Fibroblast of skin of abdomen (primary cell): ENCODE measurements around the gene ATAD2B.
"Not testable (repeated sequence)": the region's sequence is repeated elsewhere in the genome, so short reads cannot be mapped to it uniquely, and the experiment has no call there.

Experiments used
- DNase-seq: peaks from one replicate; pipeline ENCODE4 v3.0.0-alpha.2; 2013

Gene ATAD2B

DNA sequence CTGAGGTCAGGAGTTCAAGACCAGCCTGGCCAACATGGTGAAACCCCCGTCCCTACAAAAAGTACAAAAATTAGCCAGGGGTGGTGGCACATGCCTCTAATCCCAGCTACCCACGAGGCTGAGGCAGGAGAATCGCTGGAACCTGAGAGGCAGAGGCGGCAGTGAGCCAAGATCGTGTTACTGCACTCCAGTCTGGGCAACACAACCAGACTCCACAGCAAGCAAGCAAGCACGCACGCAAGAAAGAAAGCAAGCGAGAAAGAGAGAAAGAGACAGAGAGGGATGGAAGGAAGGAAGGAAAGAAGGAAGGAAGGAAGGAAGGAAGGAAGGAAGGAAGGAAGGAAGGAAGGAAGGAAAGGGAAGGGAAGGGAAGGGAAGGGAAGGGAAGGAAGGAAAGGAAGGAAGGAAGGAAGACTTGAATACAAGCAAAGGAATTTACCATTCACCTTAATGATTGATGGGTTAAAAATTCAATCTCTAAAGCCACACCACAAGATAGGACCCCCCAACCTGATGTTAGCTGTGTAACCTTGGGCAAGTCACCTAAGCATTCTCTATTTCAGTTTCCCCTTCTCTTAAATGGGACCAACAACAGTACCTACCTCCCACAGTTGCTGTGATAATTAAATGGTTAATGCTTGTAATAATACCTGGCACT lies 181.7 kb downstream of the ATAD2B start:
- no peak for DNase-seq

DNA sequence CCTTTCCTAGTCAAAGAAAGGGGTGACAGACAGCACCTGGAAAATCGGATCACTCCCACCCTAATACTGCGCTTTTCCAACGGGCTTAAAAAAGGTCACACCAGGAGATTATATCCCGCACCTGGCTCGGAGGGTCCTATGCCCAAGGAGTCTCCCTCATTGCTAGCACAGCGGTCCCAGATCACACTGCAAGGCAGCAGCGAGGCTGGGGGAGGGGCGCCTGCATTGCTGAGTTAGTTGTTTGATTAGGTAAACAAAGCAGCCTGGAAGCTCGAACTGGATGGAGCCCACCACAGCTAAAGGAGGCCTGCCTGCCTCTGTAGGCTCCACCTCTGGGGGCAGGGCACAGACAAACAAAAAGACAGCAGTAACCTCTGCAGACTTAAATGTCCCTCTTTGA lies 190.1 kb downstream of the ATAD2B start:
- not testable (repeated sequence) for DNase-seq

DNA sequence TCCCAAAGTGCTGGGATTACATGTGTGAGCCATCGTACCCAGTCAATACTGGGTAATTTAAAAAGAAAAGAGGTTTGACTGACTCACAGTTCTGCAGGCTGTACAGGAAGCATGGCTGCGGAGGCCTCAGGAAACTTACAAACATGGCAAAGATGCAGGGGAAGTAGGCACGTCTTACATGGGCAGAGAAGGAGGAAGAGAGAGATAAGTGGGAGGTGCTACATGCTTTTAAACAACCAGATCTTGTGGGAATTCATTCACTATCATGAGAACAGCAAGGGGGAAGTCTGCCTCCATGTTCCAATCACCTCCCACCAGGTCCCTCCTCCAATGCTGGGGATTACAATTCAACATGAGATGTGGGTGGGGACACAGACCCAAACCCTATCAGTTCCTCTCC lies 192.5 kb downstream of the ATAD2B start:
- DNase-seq = no peak

DNA sequence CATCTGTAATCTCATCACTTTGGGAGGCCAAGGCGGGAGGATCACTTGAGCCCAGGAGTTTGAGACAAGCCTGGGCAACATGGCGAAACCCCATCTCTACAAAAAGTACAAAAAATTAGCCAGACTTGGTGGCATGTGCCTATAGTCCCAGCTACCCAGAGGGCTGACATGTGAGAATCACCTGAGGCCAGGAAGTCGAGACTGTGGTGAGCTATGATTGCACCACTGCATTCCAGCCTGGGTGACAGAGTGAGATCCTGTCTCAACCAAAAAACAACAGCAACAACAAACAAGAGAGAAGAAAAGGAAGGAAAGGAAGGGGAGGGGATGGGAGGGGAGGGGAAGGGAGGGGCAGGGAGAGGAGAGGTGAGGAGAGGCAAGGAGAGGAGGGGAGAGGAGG lies 203.9 kb downstream of the ATAD2B start:
- DNase-seq = not testable (repeated sequence)

DNA sequence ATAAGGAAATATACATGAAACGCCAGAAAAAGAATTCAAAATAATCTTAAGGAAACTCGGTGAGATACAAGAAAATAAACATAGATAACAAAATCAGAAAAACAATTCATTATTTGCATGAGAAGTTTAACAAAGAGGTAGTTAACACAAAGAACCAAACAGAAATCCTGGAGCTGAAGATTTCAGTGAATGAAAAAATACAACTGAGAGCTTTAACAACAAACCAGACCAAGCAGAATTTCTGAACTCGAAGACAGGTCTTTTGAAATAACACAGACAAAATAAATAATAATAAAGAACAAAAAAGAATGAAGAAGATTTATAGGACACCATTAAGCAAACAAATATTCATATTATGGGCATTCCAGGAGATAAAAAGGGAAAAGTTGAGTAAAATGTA lies 204.7 kb downstream of the ATAD2B start:
- DNase-seq = no peak

DNA sequence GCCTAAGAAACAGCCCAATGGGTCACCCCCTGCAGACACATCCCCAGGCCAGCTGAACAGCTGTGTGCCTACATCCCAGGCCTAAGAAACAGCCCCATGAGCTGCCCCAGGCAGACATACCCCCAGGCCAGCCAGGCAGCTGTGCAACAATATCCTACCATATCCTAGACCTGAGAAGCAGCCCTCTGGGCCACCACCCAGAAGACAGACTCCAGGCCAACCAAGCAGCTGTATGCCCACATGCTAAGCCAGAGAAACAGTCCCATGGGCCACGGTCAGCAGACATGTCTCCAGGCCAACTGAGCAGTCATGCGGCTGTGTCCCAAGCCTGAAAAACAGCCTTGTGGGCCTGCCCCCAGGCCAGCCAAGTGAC lies 205.5 kb downstream of the ATAD2B start:
- no peak for DNase-seq

DNA sequence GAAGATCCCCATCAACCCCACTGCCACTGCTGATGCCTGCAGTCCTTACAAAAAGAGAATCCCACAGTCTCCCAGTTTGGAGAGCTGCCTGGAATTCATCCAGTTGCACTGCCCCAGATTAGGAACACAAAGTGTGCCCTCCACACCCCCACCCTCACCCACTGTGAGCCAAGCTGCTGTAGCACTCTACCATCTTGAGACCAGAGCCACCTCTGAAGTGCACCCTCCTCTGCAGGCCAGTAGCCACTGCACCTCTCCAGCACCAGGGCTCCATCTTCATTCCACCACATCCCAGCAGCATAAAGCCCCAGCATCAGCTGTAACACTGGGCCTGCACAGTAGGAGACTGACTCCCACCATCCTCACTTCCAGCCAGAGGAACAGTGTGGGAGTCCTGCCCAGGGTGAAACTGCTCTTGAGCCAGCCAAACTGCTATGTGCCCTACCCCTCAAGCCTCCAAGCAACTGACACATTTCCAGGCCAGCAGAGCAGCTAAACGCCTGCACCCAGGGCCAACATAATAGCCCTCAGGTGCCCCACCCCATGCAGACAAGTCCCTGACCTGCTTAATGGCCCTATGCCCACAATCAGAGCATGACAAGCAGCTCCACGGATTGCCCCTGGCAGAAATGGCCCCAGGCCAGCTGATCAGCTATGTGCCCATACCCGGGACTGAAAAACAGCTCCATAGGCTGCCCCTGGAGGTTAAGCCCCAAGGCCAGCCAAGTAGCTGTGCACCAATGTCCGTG lies 206.0 kb downstream of the ATAD2B start:
- DNase-seq = no peak

DNA sequence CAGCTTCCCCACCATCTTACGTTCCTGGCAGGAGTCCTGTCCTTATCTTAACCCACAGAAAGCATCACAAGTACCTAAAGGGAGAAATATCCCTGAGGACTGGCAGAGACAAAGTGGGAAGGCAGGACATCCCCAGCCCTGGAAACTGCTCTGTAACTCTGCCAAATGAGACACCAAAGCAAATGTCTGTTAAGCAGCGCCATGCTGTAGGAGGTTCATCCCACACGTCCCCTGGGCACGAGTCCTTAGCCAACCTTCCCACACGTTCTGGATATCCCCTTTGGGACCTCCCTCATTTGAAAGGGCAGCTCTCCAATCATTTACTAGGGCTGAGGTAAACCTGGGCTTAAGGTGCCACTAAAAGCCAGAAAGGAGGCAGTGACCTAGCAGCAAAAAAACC lies 207.2 kb downstream of the ATAD2B start:
- no peak for DNase-seq

DNA sequence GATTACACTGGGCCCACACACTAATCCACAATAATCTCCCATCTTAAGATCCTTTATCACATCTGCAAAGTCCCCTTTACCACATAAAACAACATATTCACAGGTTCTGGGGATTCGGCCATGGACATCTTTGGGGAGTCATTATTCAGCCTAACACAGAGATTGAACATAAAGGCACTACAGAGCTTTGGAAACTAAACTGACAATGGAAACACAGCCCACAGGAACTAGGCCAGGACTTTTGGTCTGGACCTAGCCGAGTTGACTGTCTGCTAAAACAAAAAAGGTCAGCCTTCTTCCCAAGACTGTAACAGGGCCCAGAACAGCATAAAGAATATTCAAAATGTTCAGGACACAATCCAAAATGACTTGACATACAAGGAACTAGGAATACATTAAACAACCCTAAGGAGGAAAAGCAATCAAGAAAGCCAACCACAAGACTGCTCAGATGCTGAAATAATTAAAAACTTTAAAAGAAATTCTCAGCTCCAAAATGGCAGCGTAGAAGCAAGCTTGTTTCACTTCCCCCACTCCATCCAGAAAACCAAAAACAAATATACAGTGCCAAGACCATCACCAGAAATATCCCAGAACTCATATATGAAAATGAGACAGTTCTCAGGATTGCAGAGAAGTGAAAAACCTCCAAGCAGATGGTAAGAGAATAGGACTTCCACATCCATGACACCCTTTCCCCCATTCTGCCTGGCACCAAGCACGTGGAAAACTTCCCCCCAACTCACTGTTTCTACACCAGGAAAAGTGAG lies 207.8 kb downstream of the ATAD2B start:
- DNase-seq = no peak

DNA sequence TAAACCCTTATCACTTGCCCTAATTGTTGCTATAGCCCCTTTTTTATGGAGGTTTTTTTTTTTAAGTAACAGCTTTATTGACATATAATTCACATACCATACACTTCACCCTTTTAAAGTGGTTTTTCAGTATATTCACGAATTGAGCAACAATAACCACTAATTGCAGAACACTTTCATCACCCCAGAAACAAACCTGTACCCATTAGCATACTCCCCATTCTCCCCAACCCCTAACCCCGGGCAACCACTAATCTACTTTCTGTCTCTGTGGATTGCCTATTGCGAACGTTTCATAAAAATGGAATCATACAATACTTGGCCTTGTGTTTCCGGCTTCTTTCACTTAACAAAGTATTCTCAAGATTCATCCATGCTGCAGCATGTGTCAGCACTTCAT lies 213.6 kb downstream of the ATAD2B start:
- peak; percentile 4 for DNase-seq

DNA sequence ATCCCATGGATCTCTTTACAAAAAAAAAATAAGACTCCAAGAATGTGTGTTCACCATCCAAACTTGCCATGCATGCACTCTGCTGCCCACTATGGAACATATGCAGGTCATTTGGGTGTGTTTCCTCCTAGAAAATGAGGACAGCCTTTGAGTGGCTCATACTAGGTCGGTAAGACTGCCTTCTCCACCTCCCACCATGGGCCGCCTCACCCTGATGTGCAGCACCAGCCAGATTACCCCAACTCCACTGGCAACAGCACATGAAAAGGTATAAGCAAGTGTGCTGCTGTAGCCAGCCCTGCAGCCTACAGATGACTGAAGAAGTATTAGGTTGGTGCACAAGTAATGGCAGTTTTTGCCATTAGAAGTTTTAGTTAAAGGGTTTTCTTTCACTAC lies 214.2 kb downstream of the ATAD2B start:
- DNase-seq = no peak

DNA sequence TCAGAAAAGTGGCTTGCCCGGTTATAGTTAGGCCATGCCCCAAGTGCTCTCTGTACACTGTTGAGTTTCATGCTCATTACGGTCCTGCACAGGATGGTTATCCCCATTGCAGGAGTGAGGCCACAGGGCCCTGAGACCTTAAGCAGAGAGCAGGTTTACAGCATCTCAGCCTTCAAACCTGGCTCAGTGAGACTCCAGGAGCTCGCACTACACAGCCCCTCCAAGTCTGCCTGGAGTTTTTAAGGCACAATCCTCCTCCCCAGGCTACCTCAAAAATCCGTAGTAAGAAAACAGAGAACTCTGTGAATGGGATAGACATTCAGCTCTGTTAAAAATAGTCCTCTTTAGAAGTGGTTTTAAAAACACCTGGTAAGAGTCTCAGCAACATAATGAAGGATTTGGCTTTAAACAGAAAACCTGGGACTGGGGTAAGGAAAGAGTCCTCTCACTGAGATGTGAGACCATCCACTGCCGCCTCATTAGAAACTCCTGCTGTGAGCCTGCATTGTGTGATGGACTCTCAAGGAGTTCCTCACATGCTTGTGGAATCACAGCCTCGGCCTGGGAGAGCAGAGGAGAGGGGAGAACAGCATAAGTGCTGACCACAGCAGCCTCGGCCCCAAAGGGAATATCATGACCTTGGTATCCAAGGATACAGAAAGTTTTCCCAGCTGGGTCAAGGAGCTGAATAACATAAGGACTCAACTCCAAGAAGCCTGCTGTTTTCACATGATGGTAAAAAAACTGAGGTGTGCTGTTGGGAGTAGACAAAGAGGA lies 214.8 kb downstream of the ATAD2B start:
- DNase-seq = peak; percentile 37

DNA sequence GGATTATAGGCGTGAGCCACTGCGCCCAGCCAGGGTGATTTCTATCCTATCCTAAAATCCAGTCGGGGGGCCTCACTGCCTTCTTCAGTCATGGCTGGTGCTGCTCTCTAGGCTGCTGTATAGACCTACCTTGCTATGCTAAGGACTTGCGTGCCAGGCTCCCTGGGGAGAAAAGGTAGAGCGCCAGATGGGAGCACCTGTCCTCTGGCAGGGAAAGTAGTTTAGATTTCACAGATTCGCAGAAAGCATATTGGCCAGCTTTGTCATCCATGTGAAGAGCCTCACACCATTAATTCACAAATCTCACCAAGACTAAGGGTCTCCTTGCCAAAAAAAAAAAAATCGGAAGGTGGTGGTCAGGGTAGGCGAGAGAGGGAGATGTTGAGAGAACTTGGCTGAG lies 217.6 kb downstream of the ATAD2B start:
- no peak for DNase-seq

DNA sequence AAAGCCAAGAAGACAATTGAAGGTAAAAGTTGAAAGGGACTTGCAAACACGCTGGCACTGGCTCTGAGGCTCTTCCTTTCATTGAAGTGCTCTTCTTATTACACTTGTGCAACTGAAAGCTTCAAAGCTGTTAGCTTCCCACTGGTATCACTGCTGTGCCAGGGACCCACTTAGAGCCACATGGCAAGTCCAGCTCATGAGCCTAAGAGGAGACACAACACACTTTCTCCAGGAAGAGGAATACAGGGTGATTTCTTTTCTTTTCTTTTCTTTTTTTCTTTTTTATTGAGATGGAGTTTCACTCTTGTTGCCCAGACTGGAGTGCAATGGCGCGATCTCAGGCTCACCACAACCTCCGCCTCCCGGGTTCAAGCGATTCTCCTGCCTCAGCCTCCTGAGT lies 218.2 kb downstream of the ATAD2B start:
- no peak for DNase-seq

DNA sequence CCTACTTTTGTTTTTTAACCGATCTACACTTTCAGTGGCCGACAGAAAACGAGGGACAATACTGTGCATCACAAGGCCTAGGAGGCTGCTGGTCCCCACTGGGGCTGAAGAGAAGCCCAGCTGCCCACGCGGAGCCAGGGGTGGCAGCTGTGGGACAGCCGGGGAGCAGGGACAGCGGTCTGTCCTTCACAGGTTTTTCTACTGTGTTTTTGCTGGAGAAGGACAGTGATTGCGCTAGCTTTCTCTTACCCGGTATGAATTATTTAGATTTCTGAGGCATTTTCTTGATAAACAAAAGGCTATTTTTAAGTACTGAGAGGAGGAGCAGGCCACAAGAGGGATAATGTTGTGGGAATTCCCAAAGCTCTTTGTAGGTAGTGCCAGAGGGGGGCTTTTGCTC lies 219.8 kb downstream of the ATAD2B start:
- DNase-seq = no peak

DNA sequence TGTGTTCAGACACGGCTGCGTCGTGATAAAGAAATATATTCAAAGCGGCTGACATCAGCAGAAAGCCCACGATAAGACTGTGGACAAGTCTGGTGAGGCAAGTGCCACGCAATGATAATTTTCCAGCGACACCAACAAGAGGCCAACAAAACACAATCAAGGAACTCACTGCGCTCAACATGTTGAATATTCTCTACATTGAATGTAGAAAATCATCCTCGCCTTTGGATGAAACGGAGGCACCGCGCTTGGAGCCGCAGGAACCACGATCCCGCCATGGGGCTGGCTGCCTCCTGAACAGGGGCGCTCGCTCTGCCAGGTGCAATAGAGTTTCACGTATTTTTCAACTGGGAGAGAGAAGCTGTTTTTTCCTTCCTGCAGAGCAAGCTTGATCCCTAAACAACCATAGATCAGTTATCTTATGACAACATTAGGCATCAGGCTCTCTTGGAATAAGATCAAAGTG lies 220.3 kb downstream of the ATAD2B start:
- no peak for DNase-seq

DNA sequence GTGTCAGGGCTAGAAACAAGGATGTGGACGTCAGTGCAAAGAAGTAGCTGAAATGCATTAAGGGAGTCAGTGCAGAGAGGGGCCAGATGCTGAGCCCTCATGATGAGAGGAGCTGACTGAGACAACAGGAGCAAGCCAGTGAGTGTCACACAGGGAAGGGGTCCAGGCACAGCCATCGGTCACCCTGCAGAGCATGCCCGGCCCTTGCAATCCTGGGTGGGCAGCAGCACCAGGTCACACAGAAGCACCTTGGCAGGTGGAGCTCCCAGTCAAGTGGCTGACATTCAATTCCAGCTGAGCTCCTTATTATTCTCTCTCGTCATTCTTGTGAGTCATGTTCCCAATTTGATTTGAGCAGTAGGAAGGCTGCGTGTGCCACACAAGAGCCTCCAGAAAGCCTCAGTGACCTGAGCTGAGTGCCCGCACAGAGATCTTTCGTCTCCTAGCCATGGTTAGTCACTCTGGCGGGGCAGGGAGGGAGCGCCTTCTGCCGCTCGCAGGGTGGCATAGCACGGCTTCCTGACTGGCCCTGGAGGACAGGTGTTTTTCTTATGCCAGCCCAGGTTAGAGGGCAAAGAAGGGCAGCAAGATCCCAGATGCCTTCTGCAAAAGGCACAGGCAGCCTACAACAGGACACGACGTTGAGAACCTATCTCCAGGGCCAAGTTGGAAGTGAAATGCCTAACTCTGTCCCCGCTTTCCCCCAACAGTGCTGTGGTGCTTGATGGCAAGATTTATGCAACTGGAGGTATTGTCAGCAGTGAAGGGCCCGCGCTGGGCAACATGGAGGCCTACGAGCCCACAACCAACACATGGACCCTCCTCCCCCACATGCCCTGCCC lies 220.9 kb downstream of the ATAD2B start:
- DNase-seq = no peak

DNA sequence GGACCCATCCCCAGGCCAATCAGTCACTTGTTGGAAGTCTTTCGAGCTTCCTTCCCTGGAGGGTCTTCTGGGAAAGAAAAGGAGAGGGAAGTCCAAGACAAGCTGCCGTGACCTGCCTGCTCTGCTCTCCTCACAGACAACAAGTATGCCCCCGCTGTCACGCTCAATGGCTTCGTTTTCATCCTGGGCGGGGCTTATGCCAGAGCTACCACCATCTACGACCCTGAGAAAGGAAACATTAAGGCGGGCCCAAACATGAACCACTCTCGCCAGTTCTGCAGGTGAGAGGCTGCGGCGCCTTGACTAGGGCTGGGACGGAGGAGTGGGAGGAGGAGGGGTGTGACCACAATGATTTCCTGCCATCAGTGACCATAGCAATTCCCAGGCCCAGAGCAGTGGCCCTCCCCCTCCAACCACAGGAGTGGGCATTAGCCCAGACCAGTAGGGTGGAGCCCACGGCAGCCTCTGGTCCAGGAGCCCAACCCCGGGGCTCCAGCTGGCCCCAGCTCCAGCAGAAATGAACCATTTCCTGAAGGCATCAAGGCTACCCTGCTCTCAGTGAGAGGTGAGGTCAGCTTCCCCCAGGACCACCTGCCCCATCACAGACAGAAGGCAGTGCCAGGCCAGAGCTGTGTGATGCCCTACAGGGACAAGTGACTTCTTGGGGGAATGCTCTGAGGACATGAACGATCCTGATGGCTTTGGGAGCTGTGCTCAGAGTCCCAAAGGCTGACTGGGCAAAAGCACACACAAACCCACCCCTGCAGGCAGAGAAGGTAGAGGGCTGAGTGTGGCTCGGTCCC lies 223.1 kb downstream of the ATAD2B start:
- no peak for DNase-seq

DNA sequence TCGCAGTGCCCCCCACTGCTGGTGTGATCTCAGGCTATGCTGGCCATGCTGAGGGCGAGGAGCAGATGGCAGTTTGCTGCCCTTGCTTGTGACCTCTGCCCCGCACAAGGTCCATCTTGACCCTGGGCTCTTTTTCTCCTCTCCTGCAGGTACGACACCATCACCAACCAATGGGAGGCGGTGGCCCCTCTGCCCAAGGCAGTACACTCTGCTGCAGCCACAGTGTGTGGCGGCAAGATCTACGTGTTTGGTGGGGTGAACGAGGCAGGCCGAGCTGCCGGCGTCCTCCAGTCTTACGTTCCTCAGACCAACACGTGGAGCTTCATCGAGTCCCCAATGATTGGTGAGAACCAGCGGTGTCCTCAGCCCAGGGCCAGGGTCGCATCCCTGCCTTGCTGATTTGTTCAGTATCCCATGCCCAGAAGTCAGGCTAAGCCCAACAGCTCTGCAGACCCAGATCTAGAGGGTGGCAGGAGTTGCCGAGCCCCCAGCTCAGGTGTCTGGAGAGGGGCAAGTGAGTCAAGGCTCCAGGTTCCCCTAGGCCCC lies 223.8 kb downstream of the ATAD2B start:
- no peak for DNase-seq

DNA sequence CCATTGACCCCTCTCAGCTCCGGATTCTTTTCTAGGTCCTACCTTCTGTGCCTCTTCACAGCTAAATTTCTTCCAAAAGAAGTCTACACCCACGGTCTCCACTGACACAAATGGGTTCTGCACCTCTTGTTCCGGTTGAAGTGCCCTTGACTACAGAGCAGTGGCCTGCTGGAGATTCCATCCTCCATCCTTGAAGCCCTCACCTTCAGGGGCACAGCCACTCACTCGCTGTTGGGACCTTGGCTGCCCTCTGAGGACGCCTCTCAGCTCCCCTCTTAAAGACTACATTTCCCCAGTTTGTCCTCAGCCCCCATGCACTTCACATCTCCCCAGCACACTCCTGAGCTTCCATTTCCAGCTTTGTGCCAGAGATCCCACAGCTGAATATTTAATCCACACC lies 226.3 kb downstream of the ATAD2B start:
- no peak for DNase-seq

DNA sequence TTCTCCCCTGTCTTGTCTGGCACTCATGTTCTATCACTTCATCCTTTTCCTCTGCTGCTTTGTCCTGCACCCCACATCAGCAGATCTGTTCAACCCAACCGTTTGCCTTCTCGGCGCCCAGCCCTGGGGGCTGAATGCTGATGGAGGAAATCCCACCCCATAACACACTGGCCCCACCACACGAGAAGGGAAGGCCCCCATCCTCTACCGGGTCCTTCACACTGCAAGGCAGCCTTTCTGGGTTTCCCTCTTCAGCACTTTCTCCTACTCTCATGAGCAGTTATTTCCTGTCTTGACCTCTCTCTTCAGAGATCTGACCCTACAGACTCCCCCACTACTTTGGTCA lies 227.4 kb downstream of the ATAD2B start:
- DNase-seq = no peak
